K562 (cell line): ENCODE measurements around the gene FREM1. TPM values are rescaled to one million over a fixed set of nuclear protein-coding genes. Genes with fewer than 3 reads are reported as not detected.

Source experiments
- ATAC-seq: fragments of 200-7000 bp; cut with Tn5 transposase; 3 replicates; pipeline ENCODE4 v1.9.1; 2020; ENCODE audit warnings: moderate library complexity
- BruUV-seq: library from RNA; stranded (reverse); fragments of 400-500 nt; replicated peaks from 2 replicates; lab custom pipeline; 2021; lab: Mats Ljungman, UMichigan
- CTCF ChIA-PET: fragments of 300-600 bp; formaldehyde crosslinking; extraction: SDS; loops from one replicate; lab custom pipeline; 2021; ENCODE audit warnings: low intra/inter-chr PET ratio; lab: Yijun Ruan, JAX
- POLR2A ChIA-PET: fragments of 300-600, 350-650 bp; sonication (Branson Sonifier 250); formaldehyde crosslinking; extraction: SDS; loops from one replicate; lab custom pipeline; 2021; ENCODE audit warnings: antibody characterized with exemption, inconsistent platforms; lab: Yijun Ruan, JAX
- DNase-seq, 4 experiments: peaks; one replicate each; pipeline versions ENCODE4 v3.0.0 to v3.0.0-alpha.2; 2011 to 2018; ENCODE audit warnings: low spot score in 3 of 4, mixed read lengths in 3 of 4; ENCODE audit errors: extremely low read depth in 1 of 4
- FAIRE-seq: peaks from 2 replicates; lab custom pipeline; 2011; peaks lifted over from hg19 to GRCh38; lab: Jason Lieb, UNC
- H2AFZ ChIP-seq: 2 replicates; pipeline ENCODE4 v1.6.0; 2011; ENCODE audit warnings: low read depth, low read length, control low read depth, inconsistent platforms
- H3K27ac ChIP-seq: fragments of 200-600 bp; 3 replicates; pipeline ENCODE4 v1.8.0; 2011; ENCODE audit warnings: low read depth, mild to moderate bottlenecking, control low read depth, inconsistent platforms, low read length, moderate library complexity, mixed read lengths; ENCODE audit errors: extremely low read depth
- H3K27me3 ChIP-seq, 2 experiments: fragments of 300-600 bp in 1 of 2; 2 replicates in 1 of 2; 3 replicates in 1 of 2; pipeline versions ENCODE4 v1.6.0 to v1.8.0; 2011; ENCODE audit warnings: inconsistent platforms in 2 of 2, low read length in 2 of 2, mild to moderate bottlenecking in 1 of 2, mixed read lengths in 1 of 2, moderate library complexity in 1 of 2; ENCODE audit not compliant: control insufficient read depth in 2 of 2, insufficient read depth in 2 of 2
- H3K36me3 ChIP-seq: fragments of 300-600 bp; 3 replicates; pipeline ENCODE4 v1.8.0; 2011; ENCODE audit warnings: mild to moderate bottlenecking, low read length, inconsistent platforms; ENCODE audit not compliant: control insufficient read depth, insufficient read depth
- H3K4me1 ChIP-seq, 2 experiments: fragments of 200-600 bp in 1 of 2; replicated peaks in 1 of 2; 2 replicates in 1 of 2; 3 replicates in 1 of 2; pipeline versions ENCODE4 v1.5.1 to v1.8.0; 2011; ENCODE audit warnings: inconsistent platforms in 2 of 2, low read length in 2 of 2, mild to moderate bottlenecking in 1 of 2, mixed read lengths in 1 of 2, moderate library complexity in 1 of 2; ENCODE audit not compliant: control insufficient read depth in 2 of 2, insufficient read depth in 2 of 2
- H3K4me2 ChIP-seq: 2 replicates; pipeline ENCODE4 v1.6.1; 2011; ENCODE audit warnings: low read length, control low read depth, inconsistent platforms, mixed read lengths; ENCODE audit not compliant: insufficient read depth
- H3K4me3 ChIP-seq: fragments of 200-600 bp; sonication (generic), shearing (Covaris generic); 2 replicates; pipeline ENCODE4 v1.5.1; 2016; ENCODE audit warnings: control low read depth, inconsistent platforms
- H3K79me2 ChIP-seq: fragments of 200-600 bp; 3 replicates; pipeline ENCODE4 v1.8.0; 2011; ENCODE audit warnings: low read length, inconsistent platforms; ENCODE audit not compliant: control insufficient read depth, insufficient read depth
- H3K9ac ChIP-seq, 2 experiments: 2 replicates each; pipeline versions ENCODE4 v1.6.0 to v1.6.1; 2011; ENCODE audit warnings: low read depth in 2 of 2, low read length in 2 of 2, control low read depth in 1 of 2, inconsistent platforms in 1 of 2, mild to moderate bottlenecking in 1 of 2, mixed read lengths in 1 of 2; ENCODE audit not compliant: insufficient read depth in 1 of 2
- H3K9me1 ChIP-seq: one replicate; pipeline ENCODE4 v1.6.0; 2011; ENCODE audit warnings: inconsistent platforms, mild to moderate bottlenecking, low read length, moderate library complexity; ENCODE audit not compliant: control insufficient read depth, insufficient read depth
- H3K9me3 ChIP-seq: replicated peaks from 2 replicates; pipeline ENCODE4 v1.5.1; 2011; ENCODE audit warnings: low read depth, low read length, inconsistent platforms; ENCODE audit not compliant: control insufficient read depth, insufficient read depth
- H4K20me1 ChIP-seq: replicated peaks from 2 replicates; pipeline ENCODE4 v1.6.1; 2011; ENCODE audit warnings: low read length, inconsistent platforms, mixed read lengths; ENCODE audit not compliant: control insufficient read depth, insufficient read depth
- EGR1 ChIP-seq: fragments of 450-650 bp; conservative IDR thresholded peaks from 2 replicates; pipeline ENCODE4 v1.6.1; 2017; ENCODE audit warnings: mild to moderate bottlenecking
- EP300 ChIP-seq: IDR thresholded peaks from 2 replicates; pipeline ENCODE4 v1.6.1; 2012; ENCODE audit warnings: low read length, improper control_type of control experiment
- HSF4 ChIP-seq: fragments of 250-450 bp; sonication (Bioruptor Pico); IDR thresholded peaks from 2 replicates; pipeline ENCODE4 v2.1.2; 2022; ENCODE audit warnings: mild to moderate bottlenecking, moderate library complexity, borderline replicate concordance
- JUNB ChIP-seq: fragments of 450-650 bp; formaldehyde crosslinking; conservative IDR thresholded peaks from 2 replicates; pipeline ENCODE4 v1.4.0; 2020; ENCODE audit warnings: mild to moderate bottlenecking
- POLR2AphosphoS2 ChIP-seq: IDR thresholded peaks from 2 replicates; pipeline ENCODE4 v1.6.1; 2012; ENCODE audit warnings: low read length, improper control_type of control experiment
- SAFB ChIP-seq: fragments of 200-400 bp; formaldehyde crosslinking; IDR thresholded peaks from 2 replicates; pipeline ENCODE4 v1.6.1; 2017; ENCODE audit warnings: low read depth, low read length, borderline replicate concordance
- ZNF707 ChIP-seq: fragments of 250-450 bp; sonication (Bioruptor Pico); conservative IDR thresholded peaks from 2 replicates; pipeline ENCODE4 v1.8.0; 2022; ENCODE audit warnings: inconsistent platforms, mild to moderate bottlenecking, moderate library complexity
- WGBS: fragments of 100-300 bp; shearing (Covaris generic); methylation state at CpG from one replicate; pipeline ENCODE4 v1.1.6; 2016; ENCODE audit warnings: low coverage, mixed read lengths; ENCODE audit not compliant: insufficient coverage; ENCODE audit errors: missing lambda C conversion rate; 5-methylcytosine and 5-hydroxymethylcytosine counted together
- in situ Hi-C: fragments of 300-500 bp; cut with MboI; formaldehyde crosslinking; loops from 4 replicates; pipeline ENCODE4 v1.15.0; 2018; ENCODE audit warnings: inconsistent platforms, mixed read lengths
- intact Hi-C: fragments of 100-400 bp; cut with micrococcal nuclease; formaldehyde crosslinking; loops from 2 replicates; pipeline ENCODE4 v1.14.2; 2022
- polyA plus RNA-seq, 8 experiments: library from polyadenylated mRNA; depleted of rRNA in 4 of 8; stranded (reverse) in 5 of 8; unstranded in 3 of 8; fragments of >200 nt; fragmentation: Nextera tagmentation in 2 of 8; fragmentation: Illumina TruSeq in 1 of 8; extraction: Ambion mirVana in 2 of 8; extraction: Trizol in 1 of 8; gene quantifications; 2 replicates each; pipeline versions ENCODE4 v1.2.1 to v1.2.3, GENCODE V29; 2011 to 2014; ENCODE audit warnings: inconsistent platforms in 1 of 8, missing spikeins in 1 of 8
- total RNA-seq, 7 experiments: library from RNA; depleted of rRNA in 6 of 7; stranded (reverse); fragments of >200 nt in 6 of 7; fragmentation: Illumina TruSeq in 2 of 7; extraction: Trizol in 2 of 7; gene quantifications; 2 replicates each; pipeline versions ENCODE4 v1.2.1 to v1.2.3, GENCODE V29; 2011 to 2021; ENCODE audit warnings: low replicate concordance in 1 of 7
- TF ChIP-seq, protein P1 (sequence below): sonication (generic); formaldehyde crosslinking; IDR thresholded peaks from 2 replicates; pipeline ENCODE4 v1.8.0; 2022; ENCODE audit warnings: mild to moderate bottlenecking, low read depth, missing genetic modification reagents
- TF ChIP-seq, protein P2 (sequence below): fragments of 250-450 bp; sonication (Bioruptor Pico); IDR thresholded peaks from 2 replicates; pipeline ENCODE4 v1.8.0; 2022; ENCODE audit warnings: moderate library complexity, mild to moderate bottlenecking, inconsistent platforms

Gene FREM1
- total and polyA plus RNA-seq, 9 of the 15 experiments (the other 6 are each of a cell fraction or from before 2014, with no cell fraction given), result 0.03 to 0.24 (median 0.13) TPM; not detected in 2

DNA sequence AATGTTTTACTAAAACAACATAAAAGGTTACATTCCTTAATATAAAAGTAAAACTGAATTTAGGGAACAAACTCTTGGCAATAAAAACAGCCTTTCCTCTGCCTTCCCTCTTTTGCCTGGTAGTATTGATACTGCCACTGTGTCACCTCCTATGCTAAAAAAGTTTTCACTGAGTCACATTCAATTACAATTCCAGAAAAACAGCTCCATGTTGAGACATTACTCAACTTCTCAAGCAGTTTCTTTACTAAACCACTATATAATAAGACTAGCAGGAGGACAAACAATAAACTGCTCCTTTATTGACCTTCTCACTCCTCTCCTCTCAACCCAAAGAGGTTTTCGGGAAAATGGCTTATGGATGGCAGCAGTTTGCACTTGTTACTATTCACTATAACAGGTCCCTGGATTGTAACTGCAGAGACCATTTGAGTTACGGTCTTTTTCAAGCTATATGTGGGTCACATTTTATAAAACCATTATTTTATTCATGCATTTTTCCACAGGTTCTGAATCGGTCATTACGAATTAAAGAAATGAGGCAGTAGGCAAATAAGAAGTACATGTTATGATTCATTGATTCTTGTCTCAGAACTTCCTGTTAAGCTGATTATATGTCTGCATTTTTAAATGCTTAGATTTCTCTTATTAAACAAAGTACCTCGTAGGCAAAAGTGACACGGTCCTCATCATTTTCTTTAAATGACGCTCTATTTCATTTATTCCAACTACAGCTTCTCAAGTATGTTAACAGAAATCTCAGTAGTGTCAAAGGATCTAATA is 219.1 kb downstream of the FREM1 start:
- no peak overlapping the region for H2AFZ ChIP-seq
- DNase-seq, result no peak
- no peaks in the 10 kb centered on the region for H3K79me2 ChIP-seq
- BruUV-seq, result no TSS peak
- TF ChIP-seq, protein P1, sequence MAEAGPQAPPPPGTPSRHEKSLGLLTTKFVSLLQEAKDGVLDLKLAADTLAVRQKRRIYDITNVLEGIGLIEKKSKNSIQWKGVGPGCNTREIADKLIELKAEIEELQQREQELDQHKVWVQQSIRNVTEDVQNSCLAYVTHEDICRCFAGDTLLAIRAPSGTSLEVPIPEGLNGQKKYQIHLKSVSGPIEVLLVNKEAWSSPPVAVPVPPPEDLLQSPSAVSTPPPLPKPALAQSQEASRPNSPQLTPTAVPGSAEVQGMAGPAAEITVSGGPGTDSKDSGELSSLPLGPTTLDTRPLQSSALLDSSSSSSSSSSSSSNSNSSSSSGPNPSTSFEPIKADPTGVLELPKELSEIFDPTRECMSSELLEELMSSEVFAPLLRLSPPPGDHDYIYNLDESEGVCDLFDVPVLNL, result no peak
- no peak overlapping the region for H3K9ac ChIP-seq
- CTCF ChIA-PET, result no interaction called here
- no peaks in the 10 kb centered on the region for H3K36me3 ChIP-seq
- no peak overlapping the region for H3K27ac ChIP-seq
- FAIRE-seq, result no peak
- H3K4me1 ChIP-seq, result peaks cover 0 to 4% of the 10 kb centered on the region in 2 experiments; a peak in 1 of 5 replicates
- H3K4me3 ChIP-seq, result no peak overlapping the region
- no peaks in the 10 kb centered on the region for H4K20me1 ChIP-seq
- 14% methylated on average over 7 of the region's 7 CpGs for WGBS
- no peak for ATAC-seq
- H3K27me3 ChIP-seq, result no peaks in the 10 kb centered on the region
- intact Hi-C loops, result no loop called here
- H3K9me1 ChIP-seq, result no peaks in the 10 kb centered on the region
- in situ Hi-C loops, result no loop called here
- POLR2A ChIA-PET, result interaction anchor here (0.7 to 0.8 kb wide), 2 partner anchors 31 to 479 kb away, joined by 3 read pairs; partner anchors contain the start of gene CER1
- no peak overlapping the region for H3K4me2 ChIP-seq
- H3K9me3 ChIP-seq, result no peaks in the 10 kb centered on the region

DNA sequence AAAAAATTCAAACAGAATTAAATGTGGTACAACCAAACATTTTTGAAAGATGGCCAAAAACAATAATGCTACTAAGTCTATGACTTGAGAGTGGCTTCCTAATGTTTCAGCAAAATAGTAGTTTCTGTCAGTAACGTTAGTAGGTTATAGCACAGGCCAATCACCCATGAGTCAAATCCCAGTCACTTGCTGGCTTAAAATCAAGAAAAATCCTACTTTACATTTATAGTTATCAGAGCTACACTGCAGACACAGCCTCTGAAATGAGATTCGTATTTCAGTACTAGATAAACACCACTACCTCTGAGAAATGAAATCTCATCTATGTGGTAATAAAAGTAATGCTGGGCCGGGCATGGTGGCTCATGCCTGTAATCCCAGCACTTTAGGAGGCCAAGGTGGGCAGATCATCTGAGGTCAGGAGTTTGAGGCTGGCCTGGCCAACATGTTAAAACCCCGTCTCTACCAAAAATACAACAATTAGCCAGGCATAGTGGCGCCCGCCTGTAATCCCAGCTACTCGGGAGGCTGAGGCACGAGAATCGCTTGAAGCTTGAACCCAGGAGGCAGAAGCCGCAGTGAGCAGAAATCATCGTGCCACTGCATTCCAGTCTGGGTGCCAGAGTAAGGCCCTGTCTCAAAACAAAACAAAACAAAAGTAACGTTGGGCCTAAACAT is 223.0 kb downstream of the FREM1 start:
- WGBS, result 40% methylated on average over 9 of the region's 12 CpGs
- TF ChIP-seq EP300 (no peak), EGR1 (no peak), JUNB (CRISPR knock-in tag) (no peak), POLR2AphosphoS2 (no peak), HSF4 (CRISPR knock-in tag) (no peak), ZNF707 (no peak), SAFB (no peak)
- TF ChIP-seq, protein P2, sequence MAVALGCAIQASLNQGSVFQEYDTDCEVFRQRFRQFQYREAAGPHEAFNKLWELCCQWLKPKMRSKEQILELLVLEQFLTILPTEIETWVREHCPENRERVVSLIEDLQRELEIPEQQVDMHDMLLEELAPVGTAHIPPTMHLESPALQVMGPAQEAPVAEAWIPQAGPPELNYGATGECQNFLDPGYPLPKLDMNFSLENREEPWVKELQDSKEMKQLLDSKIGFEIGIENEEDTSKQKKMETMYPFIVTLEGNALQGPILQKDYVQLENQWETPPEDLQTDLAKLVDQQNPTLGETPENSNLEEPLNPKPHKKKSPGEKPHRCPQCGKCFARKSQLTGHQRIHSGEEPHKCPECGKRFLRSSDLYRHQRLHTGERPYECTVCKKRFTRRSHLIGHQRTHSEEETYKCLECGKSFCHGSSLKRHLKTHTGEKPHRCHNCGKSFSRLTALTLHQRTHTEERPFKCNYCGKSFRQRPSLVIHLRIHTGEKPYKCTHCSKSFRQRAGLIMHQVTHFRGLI, result no peak
- Histone ChIP-seq H3K27me3 (no peaks in the 10 kb centered on the region), H3K36me3 (no peaks in the 10 kb centered on the region), H3K4me2 (no peak overlapping the region), H2AFZ (no peak overlapping the region), H3K9me3 (no peaks in the 10 kb centered on the region), H3K4me1 (no peaks in the 10 kb centered on the region), H3K79me2 (no peaks in the 10 kb centered on the region), H3K9ac (no peak overlapping the region), H3K27ac (no peak overlapping the region), H4K20me1 (no peaks in the 10 kb centered on the region), H3K9me1 (no peaks in the 10 kb centered on the region), H3K4me3 (no peak overlapping the region)
- FAIRE-seq (no peak), DNase-seq (no peak), ATAC-seq (no peak)
- ChIA-PET POLR2A (interaction anchor here (1.1 kb wide), 1 partner anchor 10 kb away, joined by 3 read pairs; no protein-coding TSS in a partner anchor), CTCF (no interaction called here)
- intact Hi-C loops (no loop called here), in situ Hi-C loops (no loop called here)
- no TSS peak for BruUV-seq
